ENCODE data around the gene ETV1.

DNA sequence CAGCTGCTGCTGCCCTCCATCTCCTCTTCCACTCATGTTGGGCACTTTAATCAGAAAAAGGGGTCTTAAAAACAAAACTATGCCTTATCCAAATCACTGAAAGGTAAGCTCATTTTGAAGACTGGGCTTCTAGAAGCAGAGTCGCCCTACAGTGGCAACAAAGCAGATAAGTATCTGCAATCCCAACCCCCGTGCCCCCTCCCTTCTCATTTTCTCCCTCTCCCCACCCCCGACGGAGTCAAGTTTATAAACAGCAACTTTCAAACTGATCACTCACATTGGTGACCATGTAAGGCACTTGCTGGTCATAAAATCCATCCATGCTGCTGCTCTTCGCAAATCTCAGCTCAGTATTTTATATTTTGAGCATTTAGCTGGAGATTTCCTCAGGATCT is 738 bp downstream of the ETV1 start:
- TF ChIP-seq, protein P1, sequence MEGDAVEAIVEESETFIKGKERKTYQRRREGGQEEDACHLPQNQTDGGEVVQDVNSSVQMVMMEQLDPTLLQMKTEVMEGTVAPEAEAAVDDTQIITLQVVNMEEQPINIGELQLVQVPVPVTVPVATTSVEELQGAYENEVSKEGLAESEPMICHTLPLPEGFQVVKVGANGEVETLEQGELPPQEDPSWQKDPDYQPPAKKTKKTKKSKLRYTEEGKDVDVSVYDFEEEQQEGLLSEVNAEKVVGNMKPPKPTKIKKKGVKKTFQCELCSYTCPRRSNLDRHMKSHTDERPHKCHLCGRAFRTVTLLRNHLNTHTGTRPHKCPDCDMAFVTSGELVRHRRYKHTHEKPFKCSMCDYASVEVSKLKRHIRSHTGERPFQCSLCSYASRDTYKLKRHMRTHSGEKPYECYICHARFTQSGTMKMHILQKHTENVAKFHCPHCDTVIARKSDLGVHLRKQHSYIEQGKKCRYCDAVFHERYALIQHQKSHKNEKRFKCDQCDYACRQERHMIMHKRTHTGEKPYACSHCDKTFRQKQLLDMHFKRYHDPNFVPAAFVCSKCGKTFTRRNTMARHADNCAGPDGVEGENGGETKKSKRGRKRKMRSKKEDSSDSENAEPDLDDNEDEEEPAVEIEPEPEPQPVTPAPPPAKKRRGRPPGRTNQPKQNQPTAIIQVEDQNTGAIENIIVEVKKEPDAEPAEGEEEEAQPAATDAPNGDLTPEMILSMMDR (IDR thresholded peaks at IDR 0.05 in 4 of 5, conservative IDR thresholded peaks at IDR 0.05 in 1 of 5) = no peak
- TF ChIP-seq POLR2A (IDR thresholded peaks at IDR 0.05) = no peak

Measured in gastrocnemius medialis (tissue), 4 donors.